DOHH2 (cell line): ENCODE results near the gene BRD7.

ENCODE experiments used
- H3F3A ChIP-seq: fragments of 200-600 bp; sonication (generic), shearing (Covaris generic); 2 replicates; pipeline ENCODE4 v1.6.0; 2016; ENCODE audit warnings: antibody characterized with exemption, mild to moderate bottlenecking; ENCODE audit not compliant: control insufficient read depth, insufficient read depth
- H3K27ac ChIP-seq: fragments of 200-600 bp; sonication (generic); 2 replicates; pipeline ENCODE4 v1.5.1; 2014; ENCODE audit warnings: low read depth, mild to moderate bottlenecking, low read length, moderate library complexity
- H3K27me3 ChIP-seq: fragments of 200-600 bp; sonication (generic); 2 replicates; pipeline ENCODE4 v1.6.1; 2014; ENCODE audit warnings: mild to moderate bottlenecking, low read length, mixed read lengths; ENCODE audit not compliant: control insufficient read depth
- H3K36me3 ChIP-seq: fragments of 200-600 bp; sonication (generic); 2 replicates; pipeline ENCODE4 v1.6.1; 2014; ENCODE audit warnings: mild to moderate bottlenecking, low read length, moderate library complexity, mixed read lengths; ENCODE audit not compliant: control insufficient read depth
- H3K4me1 ChIP-seq: fragments of 200-600 bp; sonication (generic); 2 replicates; pipeline ENCODE4 v1.6.1; 2014; ENCODE audit warnings: mild to moderate bottlenecking, low read length, mixed read lengths; ENCODE audit not compliant: control insufficient read depth
- H3K4me2 ChIP-seq: fragments of 200-600 bp; sonication (generic); 2 replicates; pipeline ENCODE4 v1.6.0; 2014; ENCODE audit warnings: mild to moderate bottlenecking, low read length, moderate library complexity
- H3K4me3 ChIP-seq: fragments of 200-600 bp; sonication (generic); 2 replicates; pipeline ENCODE4 v1.5.1; 2014; ENCODE audit warnings: mild to moderate bottlenecking, low read length, mixed read lengths
- H3K79me2 ChIP-seq: fragments of 200-600 bp; sonication (generic); 2 replicates; pipeline ENCODE4 v1.6.1; 2014; ENCODE audit warnings: mild to moderate bottlenecking, low read length, mixed read lengths; ENCODE audit not compliant: control insufficient read depth
- H3K9me2 ChIP-seq: fragments of 200-600 bp; sonication (generic); replicated peaks from 2 replicates; pipeline ENCODE4 v1.6.1; 2014; ENCODE audit warnings: mild to moderate bottlenecking, low read length, mixed read lengths; ENCODE audit not compliant: control insufficient read depth
- H3K9me3 ChIP-seq: fragments of 200-600 bp; sonication (generic); 2 replicates; pipeline ENCODE4 v1.6.1; 2014; ENCODE audit warnings: antibody characterized with exemption, low read length, mixed read lengths; ENCODE audit not compliant: control insufficient read depth, insufficient read depth
- H4K20me1 ChIP-seq: fragments of 200-600 bp; sonication (generic); 2 replicates; pipeline ENCODE4 v1.6.0; 2014; ENCODE audit warnings: low read depth, mild to moderate bottlenecking, antibody characterized with exemption, low read length, moderate library complexity; ENCODE audit not compliant: control insufficient read depth, insufficient read depth
- EZH2phosphoT487 ChIP-seq: fragments of 200-600 bp; sonication (generic); IDR thresholded peaks from 2 replicates; pipeline ENCODE4 v1.6.1; 2017; ENCODE audit warnings: borderline replicate concordance, mild to moderate bottlenecking, antibody characterized with exemption, low read length, moderate library complexity, mixed read lengths
- TF ChIP-seq, protein P1 (sequence below): fragments of 200-600 bp; sonication (generic); IDR thresholded peaks from one replicate; pipeline ENCODE4 v1.5.1; 2014; ENCODE audit warnings: antibody characterized with exemption, mild to moderate bottlenecking, low read depth, low read length; ENCODE audit not compliant: poor library complexity, severe bottlenecking

Gene BRD7

DNA sequence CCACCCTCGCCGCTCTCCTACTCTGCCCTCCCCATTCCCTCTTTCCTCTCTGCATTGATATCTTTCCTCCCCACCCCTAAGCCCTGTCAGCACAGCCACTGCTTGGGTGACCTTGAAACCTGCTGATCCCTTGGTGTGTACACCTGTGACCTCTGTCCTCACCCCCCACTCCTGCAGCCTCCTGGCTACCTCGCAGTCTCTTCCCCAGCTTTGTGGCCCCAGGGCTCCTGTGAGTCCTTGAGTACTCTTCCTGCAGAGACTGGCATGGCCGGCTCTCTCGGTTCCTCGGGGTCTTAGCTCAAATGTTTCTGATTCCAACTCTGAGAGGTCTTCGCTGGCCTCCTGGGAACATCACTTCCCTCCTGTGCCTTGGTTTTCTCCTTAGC, 70.7 kb downstream of the BRD7 start:
- H3F3A ChIP-seq, result no peaks in the 10 kb centered on the region
- H3K4me3 ChIP-seq, result no peak overlapping the region
- no peaks in the 10 kb centered on the region for H3K4me1 ChIP-seq
- no peaks in the 10 kb centered on the region for H3K9me3 ChIP-seq
- H3K79me2 ChIP-seq, result no peaks in the 10 kb centered on the region
- H3K36me3 ChIP-seq, result no peaks in the 10 kb centered on the region
- TF ChIP-seq, protein P1, sequence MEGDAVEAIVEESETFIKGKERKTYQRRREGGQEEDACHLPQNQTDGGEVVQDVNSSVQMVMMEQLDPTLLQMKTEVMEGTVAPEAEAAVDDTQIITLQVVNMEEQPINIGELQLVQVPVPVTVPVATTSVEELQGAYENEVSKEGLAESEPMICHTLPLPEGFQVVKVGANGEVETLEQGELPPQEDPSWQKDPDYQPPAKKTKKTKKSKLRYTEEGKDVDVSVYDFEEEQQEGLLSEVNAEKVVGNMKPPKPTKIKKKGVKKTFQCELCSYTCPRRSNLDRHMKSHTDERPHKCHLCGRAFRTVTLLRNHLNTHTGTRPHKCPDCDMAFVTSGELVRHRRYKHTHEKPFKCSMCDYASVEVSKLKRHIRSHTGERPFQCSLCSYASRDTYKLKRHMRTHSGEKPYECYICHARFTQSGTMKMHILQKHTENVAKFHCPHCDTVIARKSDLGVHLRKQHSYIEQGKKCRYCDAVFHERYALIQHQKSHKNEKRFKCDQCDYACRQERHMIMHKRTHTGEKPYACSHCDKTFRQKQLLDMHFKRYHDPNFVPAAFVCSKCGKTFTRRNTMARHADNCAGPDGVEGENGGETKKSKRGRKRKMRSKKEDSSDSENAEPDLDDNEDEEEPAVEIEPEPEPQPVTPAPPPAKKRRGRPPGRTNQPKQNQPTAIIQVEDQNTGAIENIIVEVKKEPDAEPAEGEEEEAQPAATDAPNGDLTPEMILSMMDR, result no peak
- no peak for TF ChIP-seq EZH2phosphoT487
- no peaks in the 10 kb centered on the region for H4K20me1 ChIP-seq
- no peak overlapping the region for H3K27ac ChIP-seq
- H3K27me3 ChIP-seq, result no peaks in the 10 kb centered on the region
- no peaks in the 10 kb centered on the region for H3K9me2 ChIP-seq
- H3K4me2 ChIP-seq, result no peak overlapping the region

DNA sequence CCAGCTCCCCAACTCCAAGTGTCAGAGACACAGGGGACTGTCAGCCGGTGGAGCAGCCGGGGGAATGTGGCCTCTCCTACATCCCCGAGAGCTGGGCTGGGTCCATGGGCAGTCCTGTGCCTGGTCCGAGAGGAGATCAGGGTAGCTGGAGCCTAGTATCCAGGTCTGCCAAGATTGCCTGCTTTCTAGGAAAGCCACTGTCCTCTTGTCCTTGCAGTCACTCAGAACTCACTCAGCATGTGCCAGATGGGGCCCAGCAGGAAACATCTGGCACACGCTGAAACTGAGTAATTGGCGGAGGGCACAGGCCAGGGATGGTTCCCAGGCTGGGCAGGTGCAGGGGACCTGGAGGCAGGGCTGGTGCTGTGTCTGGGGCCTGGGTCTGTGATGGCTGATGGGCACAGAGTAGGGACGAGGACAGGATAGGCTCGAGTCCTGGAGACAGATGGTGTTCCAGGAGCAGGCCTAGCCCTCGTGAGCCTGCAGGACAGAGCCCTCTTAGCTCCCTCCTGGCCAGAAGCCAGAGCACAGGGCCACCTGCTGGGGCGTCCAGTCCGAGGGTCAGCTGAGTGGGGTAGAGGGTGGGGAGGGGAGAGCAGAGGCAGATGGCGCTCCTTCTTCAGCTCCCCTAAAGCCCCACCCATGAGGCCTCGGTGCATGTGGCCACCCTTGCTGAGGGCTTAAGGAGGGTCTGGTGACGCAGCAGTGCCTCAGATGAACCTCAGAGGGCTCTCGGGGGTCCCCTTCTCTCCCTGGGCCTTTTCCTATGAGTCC, 71.3 kb downstream of the BRD7 start:
- H3K9me3 ChIP-seq, result no peaks in the 10 kb centered on the region
- no peak for TF ChIP-seq EZH2phosphoT487
- TF ChIP-seq, protein P1, result no peak
- H3K36me3 ChIP-seq, result no peaks in the 10 kb centered on the region
- H3K4me1 ChIP-seq, result no peaks in the 10 kb centered on the region
- H3K4me2 ChIP-seq, result no peak overlapping the region
- H3K27ac ChIP-seq, result no peak overlapping the region
- H3K79me2 ChIP-seq, result no peaks in the 10 kb centered on the region
- H4K20me1 ChIP-seq, result no peaks in the 10 kb centered on the region
- no peaks in the 10 kb centered on the region for H3F3A ChIP-seq
- H3K4me3 ChIP-seq, result no peak overlapping the region
- H3K27me3 ChIP-seq, result no peaks in the 10 kb centered on the region
- no peaks in the 10 kb centered on the region for H3K9me2 ChIP-seq

DNA sequence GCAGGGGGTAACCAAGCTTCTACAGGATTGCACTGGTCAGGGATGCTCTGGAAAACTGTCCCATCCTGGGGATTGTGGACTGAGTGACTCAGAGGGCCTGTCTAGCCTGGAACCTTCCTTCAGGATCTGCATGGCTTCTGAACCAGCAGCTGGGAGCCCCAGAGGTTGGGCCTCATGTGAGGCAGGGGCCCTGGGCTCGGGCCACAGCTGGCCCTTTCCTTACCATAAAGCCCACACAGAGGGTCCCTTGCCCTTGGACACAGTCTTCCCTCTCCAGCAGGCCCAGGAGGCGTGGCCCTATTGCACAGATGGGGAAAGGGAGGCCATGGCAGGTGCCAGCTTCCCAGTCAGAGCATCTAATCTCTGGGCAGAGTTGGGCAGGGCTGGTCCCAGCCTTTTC, 72.0 kb downstream of the BRD7 start:
- no peaks in the 10 kb centered on the region for H3K79me2 ChIP-seq
- no peaks in the 10 kb centered on the region for H3K9me3 ChIP-seq
- H3K27me3 ChIP-seq, result no peaks in the 10 kb centered on the region
- no peak overlapping the region for H3K4me3 ChIP-seq
- no peaks in the 10 kb centered on the region for H3K9me2 ChIP-seq
- TF ChIP-seq, protein P1, result no peak
- TF ChIP-seq EZH2phosphoT487, result no peak
- no peaks in the 10 kb centered on the region for H3F3A ChIP-seq
- H3K27ac ChIP-seq, result no peak overlapping the region
- no peak overlapping the region for H3K4me2 ChIP-seq
- H4K20me1 ChIP-seq, result no peaks in the 10 kb centered on the region
- no peaks in the 10 kb centered on the region for H3K36me3 ChIP-seq
- no peaks in the 10 kb centered on the region for H3K4me1 ChIP-seq
